GM19025 (cell line): Measurements from ENCODE around the gene PPP6R3.

Experiments used
- ATAC-seq: cut with Tn5 transposase; IDR thresholded peaks from one replicate; pipeline ENCODE4 v1.9.1; 2021; ENCODE audit warnings: mild to moderate bottlenecking, low read depth, moderate library complexity; ENCODE audit not compliant: unreplicated experiment

PPP6R3 gene, protein sequence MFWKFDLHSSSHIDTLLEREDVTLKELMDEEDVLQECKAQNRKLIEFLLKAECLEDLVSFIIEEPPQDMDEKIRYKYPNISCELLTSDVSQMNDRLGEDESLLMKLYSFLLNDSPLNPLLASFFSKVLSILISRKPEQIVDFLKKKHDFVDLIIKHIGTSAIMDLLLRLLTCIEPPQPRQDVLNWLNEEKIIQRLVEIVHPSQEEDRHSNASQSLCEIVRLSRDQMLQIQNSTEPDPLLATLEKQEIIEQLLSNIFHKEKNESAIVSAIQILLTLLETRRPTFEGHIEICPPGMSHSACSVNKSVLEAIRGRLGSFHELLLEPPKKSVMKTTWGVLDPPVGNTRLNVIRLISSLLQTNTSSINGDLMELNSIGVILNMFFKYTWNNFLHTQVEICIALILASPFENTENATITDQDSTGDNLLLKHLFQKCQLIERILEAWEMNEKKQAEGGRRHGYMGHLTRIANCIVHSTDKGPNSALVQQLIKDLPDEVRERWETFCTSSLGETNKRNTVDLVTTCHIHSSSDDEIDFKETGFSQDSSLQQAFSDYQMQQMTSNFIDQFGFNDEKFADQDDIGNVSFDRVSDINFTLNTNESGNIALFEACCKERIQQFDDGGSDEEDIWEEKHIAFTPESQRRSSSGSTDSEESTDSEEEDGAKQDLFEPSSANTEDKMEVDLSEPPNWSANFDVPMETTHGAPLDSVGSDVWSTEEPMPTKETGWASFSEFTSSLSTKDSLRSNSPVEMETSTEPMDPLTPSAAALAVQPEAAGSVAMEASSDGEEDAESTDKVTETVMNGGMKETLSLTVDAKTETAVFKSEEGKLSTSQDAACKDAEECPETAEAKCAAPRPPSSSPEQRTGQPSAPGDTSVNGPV

DNA sequence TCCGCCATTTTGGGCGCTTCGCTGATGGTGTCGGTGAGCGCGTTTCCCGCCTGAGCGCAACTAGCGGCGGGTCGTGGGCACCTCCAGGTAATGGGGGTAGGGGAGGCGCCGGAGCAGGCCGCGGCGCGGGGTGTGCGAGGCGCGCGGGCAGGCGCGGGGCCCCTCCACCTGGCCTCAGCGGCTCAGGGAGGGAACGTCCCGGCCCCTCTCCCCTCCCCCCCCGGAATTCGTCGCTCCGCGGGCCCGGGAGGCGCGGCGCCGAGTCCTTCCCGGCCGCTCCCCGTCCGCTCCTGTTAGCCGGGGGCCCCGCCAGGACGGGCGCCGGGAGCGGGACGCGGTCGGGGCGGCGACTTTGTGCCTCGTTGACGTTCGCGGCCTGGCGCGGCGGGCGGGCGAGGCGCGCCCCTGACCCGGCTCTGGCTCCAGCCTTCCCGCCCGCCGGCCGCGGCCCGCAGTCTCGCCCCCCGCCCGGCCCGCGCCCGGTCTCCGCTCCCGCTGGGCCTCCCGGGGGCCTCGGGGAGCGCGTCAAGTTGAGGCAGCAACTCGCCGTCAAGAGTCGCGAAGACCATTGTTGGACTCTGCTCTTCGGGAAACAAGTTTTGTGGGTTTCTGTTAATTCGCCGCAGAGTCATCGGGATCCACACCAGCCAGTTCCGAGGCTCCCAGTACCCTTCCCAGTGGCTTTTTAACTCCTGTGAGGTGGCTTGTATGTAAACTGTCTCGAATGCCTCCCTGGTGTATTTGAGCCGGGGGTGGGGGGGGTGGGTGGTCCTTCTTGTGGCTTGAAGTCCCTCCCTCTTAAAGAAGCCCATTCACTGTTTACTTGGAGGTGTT, at the start of gene PPP6R3:
Gene PPP6R3, plus strand, starts transcription at position 12 of the 834 bp plus-strand sequence. CDS start 76,913 bp downstream, outside the sequence.
- ATAC-seq, result peak; percentile 39

- ATAC-seq, result no peak
Observed at GRCh38 chr11:68411501-68411991, 49.0 kb upstream of the PPP6R3 start.

DNA sequence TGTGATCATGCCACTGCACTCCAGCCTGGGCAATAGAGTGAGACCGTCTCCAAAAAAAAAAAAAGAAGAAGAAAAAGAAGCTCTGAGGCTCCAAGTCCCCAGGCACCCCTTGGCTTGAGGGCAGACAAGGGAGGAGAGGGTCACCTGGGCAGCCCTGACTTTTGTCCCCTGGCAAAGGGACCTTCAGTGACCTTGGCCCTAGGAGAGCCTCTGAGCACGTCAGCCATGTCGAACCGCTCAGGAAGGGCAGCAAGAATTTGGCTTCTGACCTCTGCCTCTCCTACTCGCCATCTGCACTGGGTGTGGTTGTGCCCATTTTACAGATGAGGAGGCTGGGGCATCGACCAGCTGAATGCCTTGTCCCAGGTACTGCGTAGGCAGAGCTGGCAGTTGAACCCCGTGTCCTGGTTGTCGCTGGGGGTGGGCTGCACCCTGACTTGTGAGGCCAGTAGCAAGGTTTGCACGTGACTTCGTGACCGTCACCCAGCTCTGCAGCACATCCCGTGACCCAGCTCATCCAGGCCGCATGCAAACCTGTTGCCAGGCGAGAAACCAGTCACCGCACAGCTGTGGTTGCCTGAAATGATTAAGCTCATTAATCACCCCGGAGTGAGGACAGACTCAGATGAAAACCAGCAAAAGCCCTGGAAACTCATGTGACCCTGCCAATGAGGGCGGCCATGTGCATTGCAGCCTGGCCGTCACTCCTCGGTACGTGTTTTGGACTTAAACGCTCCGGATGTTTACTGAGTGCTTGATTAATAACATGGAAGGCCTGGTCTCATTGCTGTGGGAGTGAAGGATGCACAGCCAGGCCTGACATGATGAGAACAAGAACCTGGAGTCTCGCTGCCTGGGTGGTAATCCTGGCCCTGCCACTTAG, 47.7 kb upstream of the PPP6R3 start:
- peak; percentile 54 for ATAC-seq

- ATAC-seq, result no peak
Observed at GRCh38 chr11:68413591-68413999, 47.0 kb upstream of the PPP6R3 start.

- ATAC-seq, result no peak
Observed at GRCh38 chr11:68414496-68415221, 45.9 kb upstream of the PPP6R3 start.

DNA sequence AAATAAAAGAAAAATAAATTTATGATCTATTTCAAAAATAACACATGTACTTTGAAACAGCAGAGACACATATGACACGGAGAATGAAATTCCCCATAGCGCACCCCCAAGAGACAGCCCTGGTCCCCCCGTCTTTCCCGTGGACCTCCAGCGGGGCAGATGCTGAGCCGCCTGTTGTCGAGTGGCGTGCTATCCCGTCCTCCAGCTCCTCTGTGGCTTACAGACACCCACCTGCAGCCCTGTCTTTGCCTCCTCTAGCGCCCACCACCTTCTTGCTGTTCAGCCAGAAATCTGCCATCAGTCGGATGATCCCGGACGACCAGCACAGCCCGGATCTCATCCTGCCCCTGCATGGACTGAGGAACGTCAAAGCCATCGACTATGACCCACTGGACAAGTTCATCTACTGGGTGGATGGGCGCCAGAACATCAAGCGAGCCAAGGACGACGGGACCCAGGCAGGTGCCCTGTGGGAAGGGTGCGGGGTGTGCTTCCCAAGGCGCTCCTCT, 44.4 kb upstream of the PPP6R3 start:
- ATAC-seq, result no peak

DNA sequence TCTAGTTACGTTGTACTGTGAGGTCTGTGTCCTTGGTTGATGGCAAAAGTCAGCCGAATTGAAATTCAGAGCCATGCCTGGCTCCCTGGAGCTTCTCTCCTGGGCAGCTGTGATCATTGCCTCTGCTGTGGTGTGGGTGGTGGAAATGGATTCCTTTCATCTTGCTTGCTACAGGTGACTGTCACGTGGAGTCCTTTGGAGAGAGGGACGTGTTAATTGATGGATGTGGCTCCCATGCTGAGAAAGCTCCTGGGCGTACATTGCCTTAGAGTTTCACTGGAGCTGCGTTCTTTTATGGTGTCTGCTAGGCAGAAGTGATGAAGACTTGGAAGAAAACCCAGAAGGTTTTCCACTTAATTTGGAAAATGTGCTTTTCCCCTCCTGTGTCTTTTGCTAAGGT, 41.9 kb upstream of the PPP6R3 start:
- ATAC-seq, result no peak

DNA sequence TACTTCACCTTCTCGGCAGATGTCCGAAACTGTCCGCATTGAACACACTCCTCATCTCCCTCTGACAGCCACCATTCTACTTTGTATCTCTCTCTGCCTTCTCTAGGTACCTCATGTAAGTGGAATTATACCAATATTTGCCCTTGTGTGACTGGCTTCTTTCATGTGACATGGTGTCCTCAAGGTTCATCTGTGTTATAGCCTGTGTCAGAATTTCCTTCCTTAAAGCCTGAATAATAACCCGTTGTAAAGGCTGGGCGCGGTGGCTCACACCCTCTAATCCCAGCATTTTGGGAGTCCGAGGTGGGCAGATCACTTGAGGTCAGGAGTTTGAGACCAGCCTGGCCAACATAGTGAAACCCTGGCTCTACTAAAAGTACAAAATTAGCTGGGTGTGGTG, 40.4 kb upstream of the PPP6R3 start:
- ATAC-seq, result no peak

- no peak for ATAC-seq
Observed at GRCh38 chr11:68423481-68423880, 37.1 kb upstream of the PPP6R3 start.

DNA sequence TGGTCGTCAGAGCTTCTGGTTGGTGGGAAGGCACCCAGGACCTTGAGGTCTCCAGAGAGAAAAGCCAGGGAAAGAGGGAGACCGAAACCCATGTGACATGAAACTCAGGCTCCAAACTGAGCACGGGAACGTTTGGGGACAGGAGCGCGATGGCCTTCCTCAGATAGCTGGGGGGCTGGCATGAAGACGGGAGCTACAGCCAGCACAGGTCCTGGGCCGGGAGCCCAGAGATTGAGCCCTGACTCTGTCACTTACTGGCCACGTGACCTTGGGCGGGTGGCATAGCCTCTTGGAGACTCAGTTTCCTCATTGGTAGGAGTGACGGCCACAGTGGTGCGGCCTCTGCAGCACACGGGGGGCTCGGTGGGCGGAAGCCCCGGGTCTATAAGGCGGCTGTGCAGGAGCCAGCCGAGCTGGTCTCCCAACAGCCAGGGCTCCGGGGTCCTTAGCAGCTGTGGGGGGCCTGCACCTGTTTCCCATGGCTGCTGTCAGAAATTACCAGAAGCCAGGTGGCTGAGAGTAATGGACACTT, 36.4 kb upstream of the PPP6R3 start:
- ATAC-seq, result no peak

DNA sequence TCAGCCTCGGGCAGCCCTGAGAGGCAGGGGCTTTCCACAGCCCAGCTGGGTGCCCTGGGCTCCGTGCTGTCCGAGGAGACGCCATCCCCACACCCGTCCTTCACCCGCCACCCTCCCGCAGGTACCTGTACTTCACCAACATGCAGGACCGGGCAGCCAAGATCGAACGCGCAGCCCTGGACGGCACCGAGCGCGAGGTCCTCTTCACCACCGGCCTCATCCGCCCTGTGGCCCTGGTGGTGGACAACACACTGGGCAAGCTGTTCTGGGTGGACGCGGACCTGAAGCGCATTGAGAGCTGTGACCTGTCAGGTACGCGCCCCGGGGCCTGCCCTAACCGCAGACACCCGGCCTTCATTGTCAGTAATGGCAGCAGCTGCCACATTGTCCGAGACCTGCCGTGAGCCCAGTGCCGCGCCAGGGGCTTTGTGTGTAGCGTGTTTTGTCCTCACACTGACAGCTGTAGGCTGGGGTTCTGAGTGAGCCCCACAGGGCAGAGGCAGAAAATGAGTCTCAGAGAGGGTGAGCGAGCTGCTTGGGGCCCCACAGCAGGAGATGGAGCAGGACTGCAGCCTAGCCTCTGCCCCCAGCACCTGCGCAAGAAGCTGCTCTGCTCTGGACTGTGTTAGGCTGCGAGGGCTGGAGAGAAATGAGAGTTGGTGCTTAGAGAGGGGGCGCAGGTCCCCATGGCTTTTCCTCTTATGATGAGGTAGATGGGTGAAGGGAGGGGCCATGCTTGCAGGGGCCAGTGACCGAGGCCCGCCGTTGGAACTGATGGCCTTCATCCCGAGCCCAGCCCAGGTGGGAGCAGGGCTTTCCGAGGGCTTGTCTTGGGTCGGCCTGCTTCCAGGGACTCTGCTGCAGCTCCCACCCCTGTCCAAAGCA, 35.3 kb upstream of the PPP6R3 start:
- ATAC-seq, result no peak

- ATAC-seq, result no peak
Observed at GRCh38 chr11:68425866-68426380, 34.6 kb upstream of the PPP6R3 start.

DNA sequence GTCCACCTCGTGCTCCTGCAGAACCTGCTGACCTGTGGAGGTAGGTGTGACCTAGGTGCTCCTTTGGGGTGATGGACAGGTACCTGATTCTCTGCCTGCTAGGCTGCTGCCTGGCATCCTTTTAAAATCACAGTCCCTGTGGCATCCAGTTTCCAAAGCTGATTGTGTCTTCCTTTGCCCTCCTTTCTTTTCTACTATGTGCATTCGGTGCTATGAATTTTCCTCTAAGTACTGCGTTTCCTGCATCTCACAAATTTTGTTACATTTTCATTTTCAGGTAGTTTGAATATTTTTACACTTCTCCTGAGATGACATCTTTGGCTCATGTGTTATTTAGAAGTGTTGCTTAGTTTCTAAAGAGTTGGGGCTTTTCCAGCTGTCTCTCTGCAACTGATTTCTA, 30.9 kb upstream of the PPP6R3 start:
- ATAC-seq, result no peak

DNA sequence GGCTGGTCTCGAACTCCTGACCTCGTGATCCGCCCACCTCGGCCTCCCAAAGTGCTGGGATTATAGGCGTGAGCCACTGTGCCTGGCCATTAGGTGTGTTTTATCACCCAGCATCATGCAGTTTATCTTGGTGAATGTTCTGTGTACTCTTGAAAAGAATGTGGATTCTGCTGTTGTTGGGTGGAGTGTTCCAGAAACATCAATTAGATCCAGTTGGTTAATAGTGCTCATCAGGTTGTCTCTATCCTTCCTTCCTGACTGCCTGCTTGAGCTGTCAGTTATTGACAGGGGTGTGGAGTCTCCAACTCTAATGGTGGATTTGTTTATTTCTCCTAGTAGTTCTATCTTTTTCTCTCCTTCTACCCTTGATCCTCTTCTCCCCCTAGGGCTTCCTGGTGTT, 30.2 kb upstream of the PPP6R3 start:
- no peak for ATAC-seq

DNA sequence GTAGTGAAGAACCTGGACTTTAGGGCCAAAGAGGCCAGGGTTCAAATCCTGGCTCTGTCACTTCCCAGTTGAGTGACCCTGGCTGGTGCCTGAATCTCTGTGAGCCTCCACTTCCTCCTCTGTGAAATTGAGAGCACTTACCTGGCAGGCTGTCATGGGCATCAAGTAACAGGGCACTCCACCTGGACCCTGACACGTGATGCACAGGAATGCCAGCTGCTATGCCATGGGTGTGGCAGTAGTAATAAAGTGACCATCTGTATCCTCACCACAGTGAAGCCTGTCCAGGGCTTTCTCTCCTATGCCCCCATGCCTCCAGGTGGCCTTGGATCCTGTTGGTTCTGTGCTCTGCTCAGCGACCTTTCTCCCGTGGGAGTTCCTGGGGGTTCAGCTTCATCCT, 29.8 kb upstream of the PPP6R3 start:
- ATAC-seq, result no peak

- ATAC-seq, result no peak
Observed at GRCh38 chr11:68431984-68432645, 28.4 kb upstream of the PPP6R3 start.

DNA sequence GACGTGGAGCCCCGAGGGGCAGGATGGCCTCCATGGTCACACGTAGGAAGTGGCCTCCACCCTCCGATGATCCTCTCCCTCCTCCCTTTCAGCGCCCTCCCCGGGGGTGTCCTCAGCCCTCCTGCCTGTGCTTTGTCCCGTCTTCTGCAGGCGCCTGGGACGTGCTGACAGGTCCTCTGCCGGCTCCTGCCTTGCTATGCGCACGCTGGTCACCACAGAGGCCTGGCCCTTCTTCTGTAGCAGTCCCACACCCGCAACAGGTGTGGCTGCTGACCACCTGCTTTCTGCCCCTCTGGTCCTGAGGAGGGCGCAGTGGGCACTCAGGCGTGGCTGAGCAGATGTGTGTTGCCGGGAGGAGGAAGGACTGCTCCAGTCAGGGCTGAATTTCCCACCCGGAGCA, 27.7 kb upstream of the PPP6R3 start:
- ATAC-seq, result no peak
